ENCODE measurements around the gene TJP3.

Gene TJP3

DNA sequence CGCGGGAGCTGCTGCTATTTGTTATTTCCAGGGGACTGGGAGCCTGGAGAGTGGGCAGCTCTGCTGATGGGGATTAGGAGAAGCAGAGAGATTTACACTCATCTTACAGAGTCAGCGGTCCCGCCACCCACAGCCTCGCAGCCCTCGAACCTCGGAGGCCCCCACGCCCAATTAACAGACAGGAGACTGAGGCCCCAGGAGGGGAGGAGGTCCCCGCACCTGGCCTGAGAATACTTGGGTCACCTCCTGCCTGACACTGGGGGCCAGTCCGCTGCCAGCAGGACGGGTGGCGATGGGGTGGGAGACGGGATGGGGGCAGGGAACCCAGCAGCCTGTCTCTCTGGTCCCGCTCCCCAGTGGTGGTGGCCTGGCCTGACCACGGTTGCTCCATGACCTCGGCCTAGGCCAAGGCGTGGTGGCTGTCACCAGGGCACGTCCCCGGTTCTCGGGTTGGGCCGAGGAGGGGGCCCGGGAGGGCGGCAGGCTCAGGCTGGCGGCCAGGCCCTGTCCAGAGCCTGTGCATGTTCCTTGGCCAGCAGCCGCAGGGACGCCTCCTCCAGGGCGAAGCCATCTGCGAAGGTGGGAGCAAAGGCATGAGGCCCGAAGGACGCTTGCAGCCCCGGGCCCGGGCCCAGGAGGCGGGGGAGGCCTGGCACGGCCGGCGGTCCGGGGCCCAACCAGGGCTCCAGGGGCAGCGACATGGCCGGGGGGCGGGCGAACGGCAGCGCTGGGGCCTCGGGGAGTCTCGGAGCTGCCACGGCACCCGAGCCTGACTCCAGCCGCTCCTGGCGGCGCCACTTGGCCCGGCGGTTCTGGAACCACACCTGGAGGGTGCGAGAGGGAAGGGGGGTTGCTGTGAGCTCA, 62.2 kb downstream of the TJP3 start:
- DNase-seq, result no peak

DNA sequence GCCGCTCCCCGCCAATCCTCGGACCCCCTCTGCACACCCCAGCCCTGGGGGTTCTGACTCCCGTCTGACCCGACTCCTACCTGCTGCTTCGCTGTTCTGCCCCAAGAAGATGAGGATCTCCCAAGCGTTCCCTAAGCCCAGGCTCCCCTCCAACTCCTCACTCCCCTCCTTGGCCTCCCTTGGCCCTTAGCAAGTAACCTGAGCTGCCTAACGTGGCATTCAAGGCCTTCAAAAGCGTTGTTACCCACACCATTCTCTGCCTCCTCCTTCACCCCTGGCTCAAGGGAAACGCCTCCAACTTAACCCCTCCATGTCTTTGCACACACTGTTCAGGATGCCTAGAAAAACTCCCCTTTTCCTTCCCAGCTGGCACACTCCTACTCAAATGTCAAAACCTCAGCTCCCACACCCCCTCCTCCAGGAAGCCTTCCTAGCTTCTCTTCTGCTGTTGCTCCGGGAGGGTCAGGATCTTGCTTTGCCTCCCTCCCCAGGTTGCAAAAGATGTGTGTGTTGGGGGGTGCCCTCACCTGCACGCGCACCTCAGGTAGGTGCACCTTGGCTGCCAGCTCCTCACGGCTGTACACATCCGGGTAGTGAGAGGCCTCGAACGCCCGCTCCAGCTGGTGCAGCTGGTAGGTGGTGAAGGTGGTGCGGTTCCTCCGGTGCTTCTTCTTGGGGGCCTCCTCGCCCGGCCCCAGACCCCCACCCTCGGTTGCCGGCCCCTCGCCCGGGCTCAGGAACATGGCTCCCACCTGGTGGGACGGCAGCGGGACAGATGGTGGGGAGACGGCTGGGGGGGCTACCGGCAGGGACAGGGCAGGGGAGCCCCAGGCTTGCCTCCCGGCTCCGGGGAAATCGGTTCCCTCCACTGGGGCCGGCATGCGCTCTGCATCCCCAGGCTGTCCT, 63.1 kb downstream of the TJP3 start:
- no peak for DNase-seq

DNA sequence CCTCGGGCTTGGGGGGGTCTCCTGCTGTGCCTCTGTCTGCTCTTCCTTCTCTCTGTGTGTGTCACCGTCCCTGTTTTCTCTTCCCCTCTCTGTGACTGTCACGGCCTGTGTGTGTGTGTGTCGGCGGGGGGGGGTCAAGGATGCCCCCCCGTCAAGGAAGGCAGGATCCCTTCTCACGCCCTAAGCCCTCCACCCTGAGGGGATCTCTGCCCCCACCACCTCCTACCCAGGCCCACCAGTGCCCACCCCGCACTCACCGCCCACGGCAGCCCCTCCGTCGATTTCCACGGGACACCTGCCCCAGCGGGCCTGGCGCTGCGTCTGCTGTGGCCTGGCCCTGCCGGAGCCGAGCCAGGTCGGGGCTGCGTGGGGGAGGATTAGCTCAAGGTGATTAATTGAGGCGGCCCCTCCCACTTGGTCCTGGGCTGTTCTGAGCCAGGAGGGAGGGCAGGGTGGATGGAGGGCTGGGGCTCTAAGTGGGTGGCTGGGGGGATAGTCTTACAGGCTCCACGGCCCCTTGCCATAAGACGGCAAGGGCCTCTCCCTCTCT, 63.8 kb downstream of the TJP3 start, which contains the start of gene RAX2:
RAX2 (minus strand) TSS at position 323 of the 550 bp plus-strand sequence. CDS start 486 bp downstream, outside the sequence.
- DNase-seq, result no peak

DNA sequence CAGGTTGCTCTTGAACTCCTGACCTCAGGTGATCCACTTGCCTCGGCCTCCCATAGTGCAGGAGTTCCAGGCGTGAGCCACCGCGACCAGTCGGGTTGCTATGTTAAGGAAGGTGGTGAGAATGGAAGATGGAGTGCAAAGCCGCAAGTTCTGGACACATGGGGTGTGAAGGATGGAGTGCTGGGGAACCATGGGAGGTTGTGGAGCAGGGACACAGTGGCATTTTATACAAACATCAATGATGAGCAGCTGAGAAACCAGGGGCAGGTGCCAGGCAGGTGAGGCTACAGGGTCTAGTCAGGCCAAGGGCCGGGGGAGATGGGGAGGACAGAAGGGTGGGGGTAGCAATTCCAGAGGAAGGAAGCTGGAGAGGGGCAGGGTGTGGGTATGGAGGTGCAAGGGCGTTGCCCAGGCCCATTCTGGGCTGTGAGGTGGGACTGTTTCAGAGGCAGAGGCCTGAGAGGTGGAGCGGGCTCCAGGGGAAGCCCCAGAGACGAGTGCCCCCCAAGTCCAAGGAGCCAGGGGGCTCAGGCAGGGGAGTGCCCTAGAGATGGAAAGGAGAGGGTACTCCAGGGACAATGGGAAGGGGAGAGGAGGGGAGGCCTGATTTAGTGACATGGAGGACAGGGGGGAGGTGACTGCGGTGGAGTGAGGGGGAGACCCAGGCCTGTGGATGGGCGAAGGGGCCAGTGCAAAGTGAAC, 65.8 kb downstream of the TJP3 start:
- no peak for DNase-seq

DNA sequence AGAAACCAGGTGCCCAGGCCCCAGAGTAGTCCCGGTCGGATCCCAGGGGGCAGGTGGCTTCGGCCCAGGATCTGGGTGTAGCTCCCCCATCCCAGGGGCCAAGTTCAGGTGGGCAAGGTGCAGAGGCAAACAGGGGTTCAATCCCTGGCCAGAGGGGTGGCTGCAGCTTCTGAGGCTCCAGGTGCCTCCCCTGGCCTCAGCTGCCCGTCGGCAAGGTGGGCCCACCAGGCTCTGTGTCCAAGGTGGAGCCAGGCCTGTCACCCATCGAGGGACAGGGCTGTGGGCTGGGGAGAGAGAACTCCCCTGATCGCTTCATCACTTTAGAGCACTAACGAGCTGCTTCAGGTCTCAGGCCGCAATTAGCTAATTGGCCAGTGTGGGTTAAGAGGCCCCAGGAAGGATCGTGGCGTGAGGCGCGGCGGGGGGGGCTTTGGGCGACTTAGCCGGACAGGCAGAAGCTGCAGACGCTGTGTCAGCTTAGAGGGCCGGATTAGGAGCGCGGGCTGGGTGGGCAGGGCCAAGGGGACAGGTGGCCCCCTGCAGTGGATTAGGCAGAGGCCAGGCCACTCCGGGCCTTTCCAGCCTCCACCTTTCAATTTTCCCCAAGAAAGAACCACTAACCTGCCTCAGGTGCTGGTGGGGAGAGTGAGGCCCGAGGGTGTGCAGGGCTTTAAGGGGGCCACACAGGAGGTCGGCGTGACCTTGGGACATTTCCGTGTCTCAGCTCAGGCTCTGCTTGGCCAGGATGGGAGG, 66.6 kb downstream of the TJP3 start:
- no peak for DNase-seq

DNA sequence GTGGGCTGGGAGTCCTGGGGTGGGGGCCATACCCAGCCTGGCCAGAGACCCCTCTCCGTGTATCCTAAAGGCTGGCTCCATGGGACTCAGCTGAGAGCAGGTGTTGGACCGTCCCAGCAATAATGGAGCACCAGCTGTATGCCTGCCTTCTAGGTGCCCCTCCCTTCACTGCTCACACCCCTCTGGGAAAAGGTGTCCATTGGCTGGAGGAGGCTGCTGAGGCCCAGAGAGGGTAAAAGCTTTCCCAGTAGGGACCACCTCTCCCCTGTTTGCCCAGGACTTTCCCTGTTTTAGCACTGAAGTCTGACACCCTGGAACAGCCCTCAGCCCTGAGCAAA, 67.2 kb downstream of the TJP3 start:
- DNase-seq, result no peak

DNA sequence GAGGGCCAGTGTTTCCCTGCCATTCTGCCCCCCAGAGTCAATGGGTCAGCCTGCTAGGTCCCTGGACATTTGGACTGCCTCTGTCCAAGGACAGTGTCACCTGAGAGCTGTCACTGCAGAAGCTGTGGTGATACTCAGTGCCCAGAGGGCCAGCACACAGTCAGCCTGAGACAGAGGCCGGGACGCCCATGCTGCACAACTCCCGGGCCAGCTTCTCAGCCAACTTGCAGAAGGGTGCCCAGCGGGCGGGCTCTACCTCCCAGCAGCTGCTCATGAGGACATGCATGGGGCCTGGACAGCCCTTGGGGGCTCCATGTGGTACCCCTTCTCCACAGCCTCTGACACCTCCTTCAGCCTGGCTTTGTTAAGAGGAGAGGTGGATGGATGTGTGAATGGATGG, 67.6 kb downstream of the TJP3 start:
- DNase-seq, result no peak

DNA sequence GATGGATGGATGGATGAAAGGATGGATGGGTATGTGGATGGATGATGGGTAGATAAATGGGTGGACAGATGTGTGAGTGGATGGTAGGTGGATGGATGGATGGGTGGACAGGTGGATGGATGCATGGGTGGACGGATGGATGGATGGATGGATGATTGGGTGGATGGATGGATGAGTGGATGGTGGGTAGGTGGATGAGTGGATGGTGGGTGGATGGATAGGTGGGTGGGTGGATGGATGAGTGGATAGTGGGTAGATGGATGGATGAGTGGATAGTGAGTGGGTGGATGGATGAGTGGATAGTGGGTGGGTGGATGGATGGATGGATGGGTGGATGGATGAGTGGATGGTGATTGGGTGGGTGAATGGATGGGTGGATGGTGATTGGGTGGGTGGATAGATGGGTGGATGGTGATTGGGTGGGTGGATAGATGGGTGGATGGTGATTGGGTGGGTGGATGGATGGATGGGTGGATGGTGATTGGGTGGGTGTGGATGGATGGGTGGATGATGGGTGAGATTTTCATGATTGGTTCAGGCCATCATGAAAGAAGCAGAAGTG, 68.4 kb downstream of the TJP3 start:
- DNase-seq, result no peak

DNA sequence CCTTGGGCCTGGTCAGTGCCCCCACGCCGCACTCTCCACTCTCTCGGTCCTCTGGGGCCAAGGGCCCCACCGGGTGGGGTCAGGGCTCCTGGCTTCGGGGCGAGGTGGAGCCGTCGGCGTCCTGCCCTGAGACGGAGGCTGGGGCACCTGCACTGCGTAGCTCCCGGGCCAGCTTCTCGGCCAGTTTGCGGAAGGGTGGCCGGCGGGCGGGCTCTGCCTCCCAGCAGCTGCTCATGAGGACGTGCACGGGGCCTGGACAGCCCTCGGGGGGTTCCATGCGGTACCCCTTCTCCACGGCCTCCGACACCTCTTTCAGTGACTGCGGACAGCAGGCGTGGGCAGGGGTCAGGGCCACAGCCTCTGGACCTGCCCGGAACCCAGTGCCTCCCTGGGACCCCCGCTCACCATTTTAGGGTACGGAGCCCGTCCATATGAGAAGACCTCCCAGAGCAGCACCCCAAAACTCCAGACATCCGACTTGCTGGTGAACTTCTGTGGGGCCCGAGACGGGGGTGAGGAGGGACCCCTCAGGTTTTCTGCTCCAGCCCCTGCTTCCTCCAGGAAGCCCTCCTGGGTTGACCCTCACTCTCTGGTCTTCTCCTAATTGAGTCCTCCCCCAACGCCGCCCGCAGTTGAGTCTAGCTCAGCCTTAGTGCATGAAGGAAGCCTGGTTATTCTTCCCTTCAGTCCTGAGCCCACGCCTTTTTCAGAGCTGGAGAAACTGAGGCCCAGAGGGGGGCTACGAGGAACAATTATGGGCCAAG, 70.1 kb downstream of the TJP3 start:
- DNase-seq, result no peak

DNA sequence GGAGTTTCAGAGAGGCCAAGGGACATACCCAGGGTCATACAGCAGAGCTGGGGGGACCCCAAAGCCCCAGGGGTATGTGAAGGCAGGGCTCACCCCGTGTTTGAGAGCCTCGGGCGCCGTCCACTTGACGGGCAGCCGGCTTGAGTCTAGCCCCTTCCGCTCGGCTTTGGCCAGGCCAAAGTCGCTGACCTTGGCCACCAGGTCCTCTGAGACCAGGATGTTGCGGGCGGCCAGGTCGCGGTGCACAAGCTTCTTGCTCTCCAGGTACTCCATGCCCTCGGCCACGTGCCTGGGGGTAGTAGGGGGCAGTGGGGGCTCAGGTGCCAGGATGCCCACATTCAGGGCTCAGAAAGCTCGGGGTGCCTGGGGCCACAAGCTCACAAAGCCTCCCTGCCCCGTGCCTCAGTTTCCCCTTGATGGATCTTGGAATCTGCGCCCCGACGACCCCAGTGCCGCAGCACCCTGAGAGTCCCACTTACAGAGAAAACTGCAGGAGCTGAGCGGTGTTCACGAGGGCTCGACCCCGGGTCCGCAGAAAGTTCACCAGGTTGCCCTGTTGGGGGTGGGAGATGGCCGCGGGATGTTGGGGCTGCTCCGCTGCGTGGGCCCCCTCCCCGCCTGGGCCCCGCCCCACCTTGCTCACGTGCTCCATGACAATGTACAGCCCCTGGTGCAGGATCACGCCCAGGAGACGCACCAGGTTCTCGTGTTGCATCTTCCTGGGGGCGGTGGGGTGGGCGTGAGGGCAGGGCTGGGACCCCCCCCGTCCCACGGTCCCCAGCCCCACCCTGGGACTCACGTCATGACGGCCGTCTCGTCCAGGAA, 70.9 kb downstream of the TJP3 start:
- DNase-seq, result no peak

DNA sequence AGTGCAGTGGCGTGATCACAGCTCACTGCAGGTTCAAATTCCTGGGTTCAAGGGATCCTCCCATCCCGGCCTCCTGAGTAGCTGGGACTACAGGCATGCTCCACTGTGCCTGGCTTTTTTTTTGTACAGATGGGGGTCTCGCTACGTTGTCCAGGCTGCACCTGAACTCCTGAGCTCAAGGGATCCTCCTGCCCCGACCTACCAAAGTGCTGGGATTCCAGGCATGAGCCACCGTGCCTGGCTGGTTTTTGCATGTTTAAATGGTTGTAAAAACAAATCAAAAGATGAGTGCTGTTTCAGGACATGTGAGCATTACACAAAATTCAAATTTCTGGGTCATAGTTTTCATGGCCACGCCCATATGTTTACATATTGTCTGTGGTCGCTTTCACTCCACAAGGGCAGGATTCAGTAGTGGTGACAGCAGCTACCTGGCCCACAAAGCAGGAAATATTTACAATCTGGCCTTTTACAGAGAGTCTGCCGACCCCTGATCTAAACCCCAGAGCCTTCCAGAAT, 72.7 kb downstream of the TJP3 start:
- no peak for DNase-seq

DNA sequence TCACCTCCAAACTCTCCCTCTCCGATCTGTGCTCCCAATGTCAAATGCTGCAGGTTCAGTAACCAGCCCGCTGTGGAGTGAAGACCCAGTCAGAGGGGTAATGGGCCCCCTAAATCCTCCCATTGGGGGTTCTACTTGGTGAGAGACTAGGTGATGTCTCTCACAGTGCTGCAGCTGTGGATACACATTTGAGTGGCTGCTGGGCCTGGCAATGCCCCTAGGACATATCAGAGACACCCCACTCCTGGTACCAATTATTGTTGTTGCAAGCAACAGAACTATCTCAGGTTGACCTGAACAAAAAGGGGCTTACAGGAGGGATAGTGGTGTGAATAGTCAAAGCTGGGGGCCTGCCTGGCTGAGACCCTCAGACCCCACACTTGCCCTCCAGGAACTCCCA, 73.4 kb downstream of the TJP3 start:
- no peak for DNase-seq

DNA sequence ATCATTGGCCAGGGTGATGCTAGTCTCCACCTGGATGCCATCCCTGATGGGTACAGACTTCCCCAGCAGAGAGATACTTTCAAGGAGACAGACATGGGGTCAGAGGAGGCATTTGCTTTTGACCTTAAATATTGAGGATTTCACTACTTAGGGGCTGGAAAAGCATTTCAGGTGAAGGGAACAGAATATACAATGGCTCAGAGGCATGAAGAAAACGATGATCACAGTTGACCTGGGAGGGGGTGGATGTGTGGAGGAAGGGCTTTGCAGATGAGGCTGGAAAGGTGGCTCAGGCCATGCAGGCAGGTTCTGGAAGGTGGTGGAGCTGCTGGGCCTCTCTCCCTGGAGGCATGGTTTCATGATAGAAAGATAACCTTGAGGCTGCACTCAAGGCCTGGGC, 74.1 kb downstream of the TJP3 start:
- no peak for DNase-seq

DNA sequence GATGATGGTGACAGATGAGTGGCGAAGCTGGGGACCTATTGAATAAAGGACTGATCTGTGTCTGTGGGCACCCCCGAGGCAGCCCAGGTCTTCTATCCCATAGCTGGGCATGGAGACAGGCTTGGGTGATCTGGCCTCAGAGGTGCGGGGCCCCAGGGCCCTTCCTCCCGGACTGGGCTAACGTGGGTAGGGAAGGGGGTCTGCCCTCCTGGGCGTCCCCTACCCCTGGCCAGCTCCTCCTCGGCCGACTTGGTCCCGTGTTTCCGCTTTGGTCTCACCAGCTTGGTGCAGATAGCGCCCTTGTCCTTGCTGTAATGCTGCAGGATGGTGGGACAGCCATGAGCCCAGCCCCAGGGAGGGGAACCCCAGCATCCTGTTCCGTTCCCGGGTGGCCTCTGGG, 74.7 kb downstream of the TJP3 start:
- no peak for DNase-seq

DNA sequence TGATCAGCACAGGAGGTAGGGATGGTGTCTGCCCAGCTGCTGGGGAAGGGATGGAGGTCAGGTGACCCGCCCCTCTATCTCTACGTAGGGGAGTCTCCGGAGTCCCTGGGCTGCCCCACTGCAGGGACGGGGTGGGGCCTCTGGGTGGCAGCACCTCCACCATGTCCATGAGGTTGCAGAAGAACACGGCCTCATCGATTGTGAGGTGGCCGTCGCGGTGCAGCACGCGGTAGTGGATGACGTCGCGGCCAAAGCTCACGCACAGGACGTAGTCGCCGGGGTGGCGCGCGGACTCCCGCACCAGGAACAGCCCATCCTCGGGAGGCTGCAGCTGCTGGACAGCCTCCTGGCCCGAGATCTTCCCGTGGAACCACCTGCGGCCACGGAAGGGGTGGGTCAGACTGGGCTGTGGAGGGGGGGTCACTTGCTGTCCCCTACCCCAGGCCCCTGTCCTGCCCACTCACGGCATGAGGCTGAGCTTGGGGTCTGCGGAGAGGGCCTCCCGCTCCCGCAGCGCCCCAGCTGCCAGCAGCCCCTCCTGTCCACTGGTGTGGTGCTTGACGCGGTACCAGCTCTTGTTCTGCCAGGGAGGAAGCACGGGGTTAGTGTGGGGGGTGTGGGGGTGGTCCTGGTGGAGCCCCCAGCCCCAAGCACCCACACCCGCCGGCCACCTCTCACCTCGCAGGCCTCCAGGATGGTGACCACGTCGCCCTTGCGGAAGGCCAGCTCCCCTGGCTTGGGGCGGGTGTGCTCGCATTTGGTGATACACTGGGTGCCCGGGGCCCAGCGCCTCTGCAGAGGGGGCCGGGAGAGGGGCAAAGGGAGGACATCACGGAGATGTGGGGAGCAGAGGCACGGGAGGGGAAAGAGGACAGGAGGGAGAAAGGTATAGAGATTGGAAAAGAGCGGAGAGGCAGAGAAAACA, 75.7 kb downstream of the TJP3 start:
- peak; percentile 58 to 61 for DNase-seq

DNA sequence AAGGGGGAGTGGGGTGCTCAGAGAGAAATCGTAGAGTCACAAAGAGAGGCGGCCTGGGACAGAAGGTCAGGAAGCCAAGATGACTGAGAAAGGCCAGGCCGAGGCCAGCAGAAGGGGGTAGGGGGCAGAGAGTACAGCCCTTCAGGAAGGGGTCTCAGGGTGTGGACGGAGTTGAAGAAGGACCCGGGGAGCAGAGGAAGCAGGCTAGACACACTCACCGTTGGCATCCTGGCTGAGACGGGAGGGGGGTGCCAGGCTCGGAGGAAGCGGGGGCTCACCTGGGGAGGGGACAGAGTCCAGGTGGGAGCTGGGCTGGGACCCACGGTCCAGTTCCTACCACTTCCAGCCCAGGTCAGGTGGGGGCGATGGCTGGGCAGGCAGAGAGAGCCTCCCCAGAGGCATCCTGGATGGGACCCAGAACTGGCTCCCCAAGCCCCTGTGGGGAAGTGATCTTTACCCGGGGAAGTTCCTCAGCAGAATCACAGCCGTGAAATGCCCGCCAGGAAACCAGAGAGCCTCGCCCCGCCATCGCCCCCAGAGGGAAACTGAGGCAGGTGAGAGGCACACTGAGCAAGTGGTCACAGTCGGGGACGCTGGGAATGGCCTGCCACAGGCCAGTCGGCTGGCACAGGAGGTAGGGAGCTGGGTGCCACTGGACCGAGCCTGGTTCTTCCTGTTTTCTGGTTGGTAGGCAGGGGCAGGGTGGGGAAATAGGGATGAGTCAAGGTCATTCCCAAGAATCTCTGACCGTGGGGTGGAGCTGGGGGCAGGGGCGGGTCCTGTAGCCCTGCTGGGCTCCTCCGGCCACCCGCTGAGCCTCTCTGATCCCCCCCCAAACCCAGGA, 76.6 kb downstream of the TJP3 start:
- no peak for DNase-seq

DNA sequence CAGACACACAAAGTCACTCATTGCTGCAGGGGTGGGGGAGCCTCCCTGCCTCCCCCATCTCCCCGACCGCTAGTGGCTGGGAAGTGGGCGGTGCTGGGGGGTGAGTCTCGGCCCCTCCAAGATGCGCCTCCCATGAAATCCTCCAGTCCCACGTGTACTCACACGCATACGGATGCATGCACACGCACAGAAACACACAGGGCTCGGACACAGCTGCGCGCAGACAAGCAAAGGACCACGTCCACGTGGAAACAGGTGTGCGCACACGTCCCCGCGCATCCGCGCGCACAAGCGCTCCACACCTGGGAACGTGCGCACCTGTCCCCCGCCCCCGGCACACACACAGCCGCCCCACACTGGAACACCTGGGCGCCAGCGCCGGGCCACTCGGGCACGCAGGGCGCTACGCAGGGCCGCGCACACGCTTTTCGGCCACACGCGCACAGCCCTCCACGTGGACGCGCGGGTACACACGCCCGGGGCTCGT, 77.3 kb downstream of the TJP3 start:
- peak in 1 of 2 donors; percentile 20 for DNase-seq

Data from CD4-positive, alpha-beta T cell treated with Interleukin-1 beta for 1 hour (primary cell).